Memory B cell (primary cell): Measurements from ENCODE around the gene NYNRIN.

Experiments
- ATAC-seq: fragments of 150-1000 bp; cut with Tn5 transposase; 2 replicates; pipeline ENCODE4 v1.10.0; 2021; ENCODE audit warnings: low read depth, mild to moderate bottlenecking, moderate library complexity
- DNase-seq, 2 donors: peaks; one replicate each; pipeline ENCODE4 v3.0.0; 2022; ENCODE audit warnings: low spot score in 2 of 2
- H3K27ac Mint-ChIP-seq: one replicate; pipeline ENCODE4 v1.8.0; 2022; ENCODE audit warnings: mild to moderate bottlenecking, moderate library complexity, mixed read lengths
- H3K27me3 Mint-ChIP-seq: one replicate; pipeline ENCODE4 v1.8.0; 2022; ENCODE audit warnings: mixed read lengths
- H3K36me3 Mint-ChIP-seq: one replicate; pipeline ENCODE4 v1.8.0; 2022; ENCODE audit warnings: mild to moderate bottlenecking, mixed read lengths
- H3K4me1 Mint-ChIP-seq: one replicate; pipeline ENCODE4 v1.8.0; 2022; ENCODE audit warnings: mixed read lengths
- H3K4me3 Mint-ChIP-seq: one replicate; pipeline ENCODE4 v1.8.0; 2022; ENCODE audit warnings: mild to moderate bottlenecking, moderate library complexity, mixed read lengths
- H3K9me3 Mint-ChIP-seq: one replicate; pipeline ENCODE4 v1.8.0; 2022; ENCODE audit warnings: mixed read lengths

NYNRIN gene

GRCh38 chr14:24408764-24409163 lies 10.0 kb downstream of the NYNRIN start:
- ATAC-seq (no peak), DNase-seq (no peak)
- H3K36me3 Mint-ChIP-seq = no peaks in the 10 kb centered on the region
- H3K4me1 Mint-ChIP-seq = no peaks in the 10 kb centered on the region
- no peak overlapping the region for H3K27ac Mint-ChIP-seq
- no peak overlapping the region for H3K4me3 Mint-ChIP-seq
- no peaks in the 10 kb centered on the region for H3K9me3 Mint-ChIP-seq
- peaks cover 24% of the 10 kb centered on the region for H3K27me3 Mint-ChIP-seq

GRCh38 chr14:24409192-24409591 lies 10.4 kb downstream of the NYNRIN start:
- Mint-ChIP-seq H3K4me3 (no peak overlapping the region), H3K4me1 (no peaks in the 10 kb centered on the region), H3K27me3 (peaks cover 24% of the 10 kb centered on the region), H3K36me3 (no peaks in the 10 kb centered on the region), H3K27ac (no peak overlapping the region), H3K9me3 (no peaks in the 10 kb centered on the region)
- ATAC-seq (no peak), DNase-seq (no peak)

DNA sequence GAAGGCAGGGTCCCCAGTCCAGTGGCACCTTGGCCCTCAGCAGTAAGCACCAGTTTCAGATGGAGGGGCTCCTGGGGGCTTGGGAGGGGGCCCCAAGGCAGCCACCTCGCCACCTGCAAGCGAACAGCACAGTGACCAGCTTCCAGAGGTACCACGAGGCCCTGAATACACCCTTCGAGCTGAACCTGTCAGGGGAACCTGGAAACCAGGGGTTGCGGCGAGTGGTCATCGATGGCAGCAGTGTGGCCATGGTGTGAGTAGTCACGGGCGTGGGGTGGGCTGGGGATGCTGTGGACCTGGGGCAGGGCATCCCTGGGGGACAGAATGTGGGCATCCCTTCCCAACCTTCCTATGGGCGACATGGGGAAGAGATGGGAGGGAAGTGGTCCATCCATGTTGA lies 11.2 kb downstream of the NYNRIN start:
- no peak overlapping the region for H3K27ac Mint-ChIP-seq
- H3K4me1 Mint-ChIP-seq = no peaks in the 10 kb centered on the region
- no peak for DNase-seq
- H3K36me3 Mint-ChIP-seq = no peaks in the 10 kb centered on the region
- no peaks in the 10 kb centered on the region for H3K9me3 Mint-ChIP-seq
- peaks cover 22% of the 10 kb centered on the region for H3K27me3 Mint-ChIP-seq
- ATAC-seq = no peak
- no peak overlapping the region for H3K4me3 Mint-ChIP-seq

- Mint-ChIP-seq H3K36me3 (no peaks in the 10 kb centered on the region), H3K4me3 (no peak overlapping the region), H3K9me3 (no peaks in the 10 kb centered on the region), H3K4me1 (no peaks in the 10 kb centered on the region), H3K27ac (no peak overlapping the region), H3K27me3 (peaks cover 23% of the 10 kb centered on the region)
- DNase-seq = peak; percentile 19 to 24
- peak; percentile 70 for ATAC-seq
These were observed 12.9 kb downstream of the NYNRIN start for GRCh38 chr14:24411443-24412389.

DNA sequence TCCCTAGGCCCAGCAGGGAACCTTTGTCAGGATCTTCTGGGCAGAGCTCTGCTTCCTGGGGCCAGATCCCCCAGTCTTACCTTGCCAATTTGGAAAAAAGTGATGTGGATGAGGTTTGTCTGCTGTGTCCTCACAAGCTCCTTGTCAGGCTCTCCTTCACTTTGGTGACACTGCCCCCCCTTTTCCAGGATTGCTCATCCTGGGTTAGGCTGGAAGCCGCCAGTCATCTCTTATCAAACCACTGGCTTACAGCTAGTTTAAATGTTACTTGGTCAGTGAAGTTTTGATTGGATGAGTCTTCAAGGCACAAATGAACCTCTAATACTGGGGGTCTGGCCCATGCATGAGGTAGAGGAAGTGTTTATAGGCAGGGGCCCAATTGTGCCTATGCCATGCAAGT lies 15.3 kb downstream of the NYNRIN start:
- Mint-ChIP-seq H3K9me3 (no peaks in the 10 kb centered on the region), H3K4me3 (no peak overlapping the region), H3K27ac (no peak overlapping the region), H3K27me3 (peaks cover 22% of the 10 kb centered on the region), H3K4me1 (no peaks in the 10 kb centered on the region), H3K36me3 (no peaks in the 10 kb centered on the region)
- ATAC-seq (no peak), DNase-seq (no peak)

GRCh38 chr14:24414732-24415420 lies 16.1 kb downstream of the NYNRIN start:
- no peak overlapping the region for H3K27ac Mint-ChIP-seq
- peaks cover 27% of the 10 kb centered on the region for H3K27me3 Mint-ChIP-seq
- H3K36me3 Mint-ChIP-seq = no peaks in the 10 kb centered on the region
- ATAC-seq (no peak), DNase-seq (no peak)
- H3K4me1 Mint-ChIP-seq = no peaks in the 10 kb centered on the region
- H3K4me3 Mint-ChIP-seq = no peak overlapping the region
- no peaks in the 10 kb centered on the region for H3K9me3 Mint-ChIP-seq

- Mint-ChIP-seq H3K9me3 (no peaks in the 10 kb centered on the region), H3K4me3 (no peak overlapping the region), H3K27ac (no peak overlapping the region), H3K27me3 (peaks cover 28% of the 10 kb centered on the region), H3K36me3 (no peaks in the 10 kb centered on the region), H3K4me1 (no peaks in the 10 kb centered on the region)
- DNase-seq = no peak
- no peak for ATAC-seq
These were observed 16.8 kb downstream of the NYNRIN start for GRCh38 chr14:24415421-24416253.

DNA sequence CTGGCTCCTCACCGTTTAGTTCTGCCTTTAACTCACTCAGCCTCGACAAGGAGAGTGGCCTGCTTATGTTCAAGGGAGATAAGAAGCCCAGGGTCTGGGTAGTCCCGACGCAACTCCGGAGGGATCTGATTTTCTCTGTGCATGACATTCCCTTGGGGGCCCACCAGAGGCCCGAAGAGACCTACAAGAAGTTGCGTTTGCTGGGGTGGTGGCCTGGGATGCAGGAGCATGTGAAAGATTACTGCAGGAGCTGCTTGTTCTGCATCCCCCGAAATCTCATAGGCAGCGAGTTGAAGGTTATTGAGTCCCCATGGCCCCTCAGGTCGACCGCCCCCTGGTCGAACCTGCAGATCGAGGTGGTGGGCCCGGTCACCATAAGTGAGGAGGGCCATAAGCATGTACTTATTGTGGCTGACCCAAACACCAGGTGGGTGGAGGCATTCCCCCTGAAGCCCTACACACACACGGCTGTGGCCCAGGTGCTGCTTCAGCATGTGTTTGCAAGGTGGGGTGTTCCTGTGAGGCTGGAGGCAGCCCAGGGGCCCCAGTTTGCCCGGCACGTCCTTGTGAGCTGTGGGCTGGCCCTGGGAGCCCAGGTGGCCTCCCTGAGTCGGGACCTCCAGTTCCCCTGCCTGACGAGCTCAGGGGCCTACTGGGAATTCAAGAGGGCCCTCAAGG lies 17.6 kb downstream of the NYNRIN start:
- Mint-ChIP-seq H3K27ac (no peak overlapping the region), H3K4me3 (no peak overlapping the region), H3K9me3 (no peaks in the 10 kb centered on the region), H3K4me1 (no peaks in the 10 kb centered on the region), H3K27me3 (peaks cover 24% of the 10 kb centered on the region), H3K36me3 (no peaks in the 10 kb centered on the region)
- ATAC-seq (no peak), DNase-seq (no peak)

- ATAC-seq (no peak), DNase-seq (no peak)
- Mint-ChIP-seq H3K27me3 (peaks cover 24% of the 10 kb centered on the region), H3K9me3 (no peaks in the 10 kb centered on the region), H3K36me3 (no peaks in the 10 kb centered on the region), H3K4me1 (no peaks in the 10 kb centered on the region), H3K4me3 (no peak overlapping the region), H3K27ac (no peak overlapping the region)
These were observed 18.3 kb downstream of the NYNRIN start for GRCh38 chr14:24416932-24417619.

DNA sequence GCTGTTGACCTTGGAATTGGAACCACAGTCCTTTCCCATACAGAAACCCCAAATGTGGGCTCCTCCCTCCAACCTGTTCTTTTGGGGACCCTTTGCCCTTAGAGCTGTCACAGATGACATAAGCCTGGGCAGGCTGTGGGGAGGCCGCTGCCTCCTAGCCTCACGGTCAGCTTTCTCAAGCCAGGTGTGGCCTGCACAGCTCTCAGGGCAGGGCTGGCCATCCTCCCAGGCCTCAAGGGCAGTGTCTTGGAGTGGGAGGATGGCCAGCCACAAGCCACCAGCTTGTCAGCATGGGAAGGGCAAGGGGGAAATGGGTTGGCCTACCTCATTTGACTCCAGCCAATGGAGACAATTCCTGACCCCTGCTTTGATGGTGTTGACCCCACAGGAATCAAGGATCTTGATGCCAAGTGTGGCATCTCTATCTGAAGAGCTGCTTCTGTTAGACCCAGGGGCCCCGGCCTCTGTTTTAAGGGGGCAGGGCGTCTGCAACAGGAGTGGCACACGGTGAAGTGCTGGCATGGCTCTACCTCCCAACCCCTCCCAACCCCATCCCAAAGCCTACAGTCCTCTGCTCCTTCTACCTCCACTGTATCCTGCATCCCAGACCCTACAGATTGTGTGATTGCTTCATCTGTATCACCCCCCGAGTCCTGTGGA lies 19.2 kb downstream of the NYNRIN start:
- no peak overlapping the region for H3K27ac Mint-ChIP-seq
- ATAC-seq (no peak), DNase-seq (no peak)
- no peak overlapping the region for H3K4me3 Mint-ChIP-seq
- H3K9me3 Mint-ChIP-seq = no peaks in the 10 kb centered on the region
- H3K27me3 Mint-ChIP-seq = peaks cover 24% of the 10 kb centered on the region
- H3K36me3 Mint-ChIP-seq = no peaks in the 10 kb centered on the region
- H3K4me1 Mint-ChIP-seq = no peaks in the 10 kb centered on the region

DNA sequence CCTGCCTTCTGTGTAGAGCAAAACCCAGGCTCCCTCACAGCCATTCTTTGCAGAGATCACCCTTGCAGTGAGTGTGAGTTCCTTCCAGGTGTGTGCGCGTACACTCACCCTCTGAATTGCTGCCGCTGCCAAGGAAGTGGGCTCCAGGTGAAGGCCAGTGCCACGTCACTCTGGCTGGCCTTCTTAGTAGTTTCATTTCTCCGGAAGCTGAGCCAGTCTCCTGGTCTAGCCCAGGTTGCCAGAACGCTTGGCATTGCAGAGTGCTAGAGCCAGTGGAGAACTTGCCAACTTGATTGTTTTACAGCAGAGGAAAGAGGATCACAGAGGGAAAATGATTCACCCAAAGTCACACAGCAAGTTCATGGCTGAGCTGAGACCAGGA lies 19.7 kb downstream of the NYNRIN start:
- H3K36me3 Mint-ChIP-seq = no peaks in the 10 kb centered on the region
- no peak for ATAC-seq
- H3K9me3 Mint-ChIP-seq = no peaks in the 10 kb centered on the region
- DNase-seq = no peak
- H3K4me3 Mint-ChIP-seq = no peak overlapping the region
- H3K27ac Mint-ChIP-seq = no peak overlapping the region
- no peaks in the 10 kb centered on the region for H3K4me1 Mint-ChIP-seq
- peaks cover 24% of the 10 kb centered on the region for H3K27me3 Mint-ChIP-seq

DNA sequence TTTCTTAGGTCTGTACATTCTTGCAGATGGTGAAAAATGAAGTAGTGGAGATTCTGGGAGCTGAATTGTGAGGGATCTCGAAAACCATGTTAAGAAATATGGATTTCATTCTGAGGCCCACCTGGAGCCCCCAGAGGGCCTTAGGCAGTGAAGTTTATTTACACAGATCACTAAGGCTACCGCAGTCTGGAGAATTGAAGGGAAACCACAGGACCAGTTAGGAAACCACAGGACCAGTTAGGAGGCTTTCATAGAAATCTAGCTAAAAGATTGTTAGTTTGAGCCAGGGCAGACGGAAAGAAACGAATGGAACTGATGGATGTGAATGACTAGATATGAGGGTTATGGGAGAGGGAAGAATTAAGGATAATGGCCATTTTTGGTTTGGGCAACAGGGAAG lies 23.5 kb downstream of the NYNRIN start:
- Mint-ChIP-seq H3K27ac (no peak overlapping the region), H3K4me1 (no peaks in the 10 kb centered on the region), H3K27me3 (peaks cover 11% of the 10 kb centered on the region), H3K9me3 (no peaks in the 10 kb centered on the region), H3K36me3 (no peaks in the 10 kb centered on the region), H3K4me3 (no peak overlapping the region)
- ATAC-seq (no peak), DNase-seq (no peak)
